B cell (primary cell): Measurements from ENCODE around the gene MYPOP. TPM values are rescaled to one million over a fixed set of nuclear protein-coding genes. Genes with fewer than 3 reads are reported as not detected.

Experiments used
- ATAC-seq: fragments of 200-7000 bp; cut with Tn5 transposase; one replicate; pipeline ENCODE4 v1.10.0; 2021; ENCODE audit warnings: low read depth, mild to moderate bottlenecking, moderate number of reproducible peaks, moderate library complexity
- CTCF ChIA-PET: fragments of 350-600 bp; sonication (Branson Sonifier 250); formaldehyde crosslinking; loops from one replicate; lab custom pipeline; 2021; ENCODE audit warnings: antibody characterized with exemption, inconsistent platforms; lab: Charles Lee
- POLR2A ChIA-PET: fragments of 350-600 bp; sonication (Branson Sonifier 250); formaldehyde crosslinking; loops from one replicate; lab custom pipeline; 2021; ENCODE audit warnings: antibody characterized with exemption; lab: Charles Lee
- DNase-seq: peaks from one replicate; pipeline ENCODE4 v3.0.0; 2013
- H2AFZ ChIP-seq: 2 replicates; pipeline ENCODE4 v1.6.1; 2012; ENCODE audit warnings: mild to moderate bottlenecking, low read depth, low read length; ENCODE audit not compliant: insufficient read depth, poor library complexity, severe bottlenecking
- H3K27ac ChIP-seq, 2 donors: 1 replicate in 1 of 2; 2 replicates in 1 of 2; pipeline ENCODE4 v1.5.1; 2012 to 2013; ENCODE audit warnings: low read length in 2 of 2, mild to moderate bottlenecking in 2 of 2, moderate library complexity in 1 of 2
- H3K27me3 ChIP-seq, 4 experiments: fragments of 200-600 bp in 1 of 4; sonication (generic) in 1 of 4; replicated peaks in 1 of 4; 1 replicate in 2 of 4; 2 replicates in 2 of 4; pipeline versions ENCODE4 v1.6.1 to v1.7.0; 2013 to 2016; ENCODE audit warnings: low read length in 3 of 4, mild to moderate bottlenecking in 2 of 4, mixed read lengths in 1 of 4, moderate library complexity in 1 of 4; ENCODE audit not compliant: insufficient read depth in 4 of 4, control insufficient read depth in 3 of 4; ENCODE audit errors: control extremely low read depth in 1 of 4
- H3K36me3 ChIP-seq, 2 experiments: replicated peaks in 1 of 2; 1 replicate in 1 of 2; 2 replicates in 1 of 2; pipeline versions ENCODE4 v1.6.1 to v1.7.1; 2013; ENCODE audit warnings: low read length in 1 of 2; ENCODE audit not compliant: insufficient read depth in 2 of 2, control insufficient read depth in 1 of 2; ENCODE audit errors: control extremely low read depth in 1 of 2, extremely low read depth in 1 of 2
- H3K4me1 ChIP-seq, 2 donors: fragments of 200-600 bp in 1 of 2; sonication (generic) in 1 of 2; 1 replicate in 1 of 2; 2 replicates in 1 of 2; pipeline versions ENCODE4 v1.5.1 to v1.6.1; 2013 to 2017; ENCODE audit warnings: low read length in 2 of 2; ENCODE audit not compliant: control insufficient read depth in 2 of 2, insufficient read depth in 2 of 2
- H3K4me2 ChIP-seq: replicated peaks from 2 replicates; pipeline ENCODE3; 2012; ENCODE audit warnings: mild to moderate bottlenecking, low read depth, low read length; ENCODE audit not compliant: poor library complexity, severe bottlenecking
- H3K4me3 ChIP-seq, 5 experiments: fragments of 200-600 bp in 1 of 5; sonication (generic) in 1 of 5; 1 replicate in 3 of 5; 2 replicates in 2 of 5; pipeline versions ENCODE4 v1.5.1 to v1.7.0; 2011 to 2016; ENCODE audit warnings: low read length in 4 of 5, mild to moderate bottlenecking in 4 of 5, low read depth in 2 of 5, control low read depth in 1 of 5, moderate library complexity in 1 of 5; ENCODE audit not compliant: insufficient read depth in 1 of 5; ENCODE audit errors: control extremely low read depth in 1 of 5, extremely low read depth in 1 of 5
- H3K79me2 ChIP-seq: fragments of 200-600 bp; sonication (generic); one replicate; pipeline ENCODE4 v1.6.0; 2016; ENCODE audit warnings: low read length; ENCODE audit not compliant: control insufficient read depth, insufficient read depth
- H3K9ac ChIP-seq: fragments of 200-600 bp; sonication (generic); 2 replicates; pipeline ENCODE4 v1.6.1; 2017; ENCODE audit warnings: mild to moderate bottlenecking, low read length, moderate library complexity
- H3K9me3 ChIP-seq, 3 donors: one replicate each; pipeline versions ENCODE4 v1.6.1 to v1.7.1; 2013; ENCODE audit warnings: low read length in 2 of 3; ENCODE audit not compliant: control insufficient read depth in 2 of 3, insufficient read depth in 1 of 3; ENCODE audit errors: control extremely low read depth in 1 of 3
- H4K20me1 ChIP-seq: 2 replicates; pipeline ENCODE4 v1.6.0; 2012; ENCODE audit warnings: mild to moderate bottlenecking, low read length; ENCODE audit not compliant: insufficient read depth, control insufficient read depth, poor library complexity, severe bottlenecking
- H3K27ac Mint-ChIP-seq: one replicate; pipeline ENCODE4 v1.8.0; 2021; ENCODE audit warnings: mixed read lengths
- H3K27me3 Mint-ChIP-seq: one replicate; pipeline ENCODE4 v1.8.0; 2021; ENCODE audit warnings: mixed read lengths
- H3K4me1 Mint-ChIP-seq: one replicate; pipeline ENCODE4 v1.8.0; 2021; ENCODE audit warnings: mixed read lengths
- H3K4me3 Mint-ChIP-seq: one replicate; pipeline ENCODE4 v1.8.0; 2021; ENCODE audit warnings: mixed read lengths
- H3K9me3 Mint-ChIP-seq: one replicate; pipeline ENCODE4 v1.8.0; 2022; ENCODE audit warnings: mixed read lengths; ENCODE audit not compliant: insufficient read depth
- EZH2 ChIP-seq: IDR thresholded peaks from 2 replicates; pipeline ENCODE4 v1.6.1; 2012; ENCODE audit warnings: borderline replicate concordance, low read depth, mild to moderate bottlenecking, moderate library complexity, low read length; ENCODE audit not compliant: insufficient read depth, poor library complexity, severe bottlenecking
- WGBS: methylation state at CpG from one replicate; pipeline ENCODE4 v1.1.5; 2013; ENCODE audit warnings: missing lambda C conversion rate; ENCODE audit not compliant: insufficient coverage; 5-methylcytosine and 5-hydroxymethylcytosine counted together
- intact Hi-C: fragments of 100-400 bp; cut with micrococcal nuclease; formaldehyde crosslinking; loops from one replicate; pipeline ENCODE4 v1.10.0; 2022
- polyA plus RNA-seq: library from polyadenylated mRNA; depleted of rRNA; stranded (reverse); fragments of >200 nt; gene quantifications from 2 replicates; pipeline ENCODE4 v1.2.3, GENCODE V29; 2012
- total RNA-seq, 2 donors: library from RNA; stranded (reverse); fragments of 120-200 nt in 1 of 2; gene quantifications; 1 replicate in 1 of 2; 2 replicates in 1 of 2; pipeline versions ENCODE4 v1.2.3 to v1.2.4, GENCODE V29; 2013 to 2022
- TF ChIP-seq, protein P1 (sequence below): fragments of 200-600 bp; IDR thresholded peaks from one replicate; pipeline ENCODE4 v1.8.0; 2022; ENCODE audit warnings: antibody characterized with exemption, mild to moderate bottlenecking

Gene MYPOP
- total and polyA plus RNA-seq, 2 donors (not counting 1 experiment from before 2014, with no cell fraction given): 5.7 to 12.1 TPM

DNA sequence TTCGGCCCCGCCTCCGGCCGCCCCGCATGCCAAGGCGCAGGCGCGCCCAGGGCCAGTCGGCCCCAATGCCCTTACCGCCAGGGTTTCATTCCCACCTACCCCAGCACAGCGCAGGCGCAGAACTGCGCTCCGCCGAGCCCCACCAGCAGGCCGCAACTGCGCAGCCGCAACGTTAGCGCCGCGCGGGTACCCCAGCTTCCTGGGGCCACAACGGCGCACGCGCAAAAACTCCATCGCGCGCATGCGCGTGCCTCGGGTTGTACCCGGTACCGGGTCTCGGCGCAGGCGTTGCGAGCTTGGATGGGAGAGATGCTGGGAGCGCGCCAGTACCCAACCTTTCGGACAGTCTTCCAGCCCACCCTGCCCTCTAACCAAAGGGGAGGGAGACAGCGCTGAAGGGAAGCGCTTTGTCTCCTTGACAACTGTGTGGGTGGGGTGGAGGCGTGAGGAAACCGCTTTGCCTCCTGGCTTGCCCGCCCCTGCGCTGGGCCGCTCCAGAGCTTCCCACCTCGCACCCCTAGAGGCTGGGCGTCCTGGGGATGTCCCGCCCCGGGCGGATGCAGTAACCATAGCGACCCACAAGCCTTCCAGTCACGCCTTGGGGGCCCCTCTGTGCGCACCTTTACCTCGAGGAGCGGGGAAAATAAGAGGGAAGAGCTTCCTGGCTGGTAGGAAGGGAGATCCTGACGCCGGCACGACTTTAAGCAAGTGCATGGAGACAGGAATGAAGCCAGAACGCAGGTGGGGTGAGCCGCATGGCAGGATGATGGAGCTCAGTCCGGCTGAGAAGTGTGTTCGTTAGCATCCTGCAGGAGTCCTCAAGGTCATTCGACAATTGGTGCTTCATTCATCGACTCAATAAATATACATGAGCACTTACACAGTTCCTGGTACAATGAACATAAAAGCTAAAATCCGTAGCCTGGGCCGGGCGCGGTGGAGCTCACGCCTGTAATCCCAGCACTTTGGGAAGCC, 525 bp upstream of the MYPOP start:
- peak overlapping the region; percentile 95 for H3K27ac Mint-ChIP-seq
- H3K9me3 Mint-ChIP-seq: no peaks in the 10 kb centered on the region
- peak overlapping the region; percentile 89 for H3K4me3 Mint-ChIP-seq
- ChIA-PET POLR2A (interaction anchor here (0.6 to 2.9 kb wide), 5 partner anchors 11 to 354 kb away, joined by 3 to 33 read pairs (median 7); partner anchors contain the start of genes FOXA3, IRF2BP1 and SYMPK), CTCF (interaction anchor here (0.8 to 2.7 kb wide), 5 partner anchors 15 to 106 kb away, joined by 3 to 15 read pairs (median 4); partner anchors contain the start of genes CCDC61, FOXA3 and SYMPK)
- Histone ChIP-seq H3K36me3 (peaks cover 3 to 9% of the 10 kb centered on the region in 2 experiments), H3K4me1 (peaks cover 16 to 21% of the 10 kb centered on the region in 2 donors), H3K4me3 (peak overlapping the region; percentile 68 to 88 (median 74)), H3K27ac (peak overlapping the region; percentile 64 to 70), H3K4me2 (peak overlapping the region; percentile 89), H3K79me2 (peaks cover 20% of the 10 kb centered on the region), H4K20me1 (no peaks in the 10 kb centered on the region), H3K9ac (peak overlapping the region; percentile 73), H3K9me3 (no peaks in the 10 kb centered on the region), H2AFZ (peak overlapping the region; percentile 82), H3K27me3 (no peaks in the 10 kb centered on the region)
- intact Hi-C loops: loop anchor here (1.0 kb wide), 5 partner anchors 17 to 113 kb away; partner anchors contain the start of genes CCDC61, IRF2BP1 and SYMPK
- H3K4me1 Mint-ChIP-seq: peaks cover 32% of the 10 kb centered on the region
- 3% methylated on average over 67 of the region's 73 CpGs for WGBS
- DNase-seq (peak; percentile 100), ATAC-seq (peak; percentile 83)
- H3K27me3 Mint-ChIP-seq: no peaks in the 10 kb centered on the region
- TF ChIP-seq EZH2: no peak
- TF ChIP-seq, protein P1, sequence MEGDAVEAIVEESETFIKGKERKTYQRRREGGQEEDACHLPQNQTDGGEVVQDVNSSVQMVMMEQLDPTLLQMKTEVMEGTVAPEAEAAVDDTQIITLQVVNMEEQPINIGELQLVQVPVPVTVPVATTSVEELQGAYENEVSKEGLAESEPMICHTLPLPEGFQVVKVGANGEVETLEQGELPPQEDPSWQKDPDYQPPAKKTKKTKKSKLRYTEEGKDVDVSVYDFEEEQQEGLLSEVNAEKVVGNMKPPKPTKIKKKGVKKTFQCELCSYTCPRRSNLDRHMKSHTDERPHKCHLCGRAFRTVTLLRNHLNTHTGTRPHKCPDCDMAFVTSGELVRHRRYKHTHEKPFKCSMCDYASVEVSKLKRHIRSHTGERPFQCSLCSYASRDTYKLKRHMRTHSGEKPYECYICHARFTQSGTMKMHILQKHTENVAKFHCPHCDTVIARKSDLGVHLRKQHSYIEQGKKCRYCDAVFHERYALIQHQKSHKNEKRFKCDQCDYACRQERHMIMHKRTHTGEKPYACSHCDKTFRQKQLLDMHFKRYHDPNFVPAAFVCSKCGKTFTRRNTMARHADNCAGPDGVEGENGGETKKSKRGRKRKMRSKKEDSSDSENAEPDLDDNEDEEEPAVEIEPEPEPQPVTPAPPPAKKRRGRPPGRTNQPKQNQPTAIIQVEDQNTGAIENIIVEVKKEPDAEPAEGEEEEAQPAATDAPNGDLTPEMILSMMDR: no peak
